NCI-H510A treated with DMSO at 0.1 percent for 48 hours (cell line): ENCODE data around the gene YTHDF2.
"Not testable (repeated sequence)": the region's sequence is repeated elsewhere in the genome, so short reads cannot be mapped to it uniquely, and the experiment has no call there.

ENCODE experiments used
- DNase-seq: peaks from one replicate; lab custom pipeline; 2025; lab: John Stamatoyannopoulos, UW

Gene YTHDF2

DNA sequence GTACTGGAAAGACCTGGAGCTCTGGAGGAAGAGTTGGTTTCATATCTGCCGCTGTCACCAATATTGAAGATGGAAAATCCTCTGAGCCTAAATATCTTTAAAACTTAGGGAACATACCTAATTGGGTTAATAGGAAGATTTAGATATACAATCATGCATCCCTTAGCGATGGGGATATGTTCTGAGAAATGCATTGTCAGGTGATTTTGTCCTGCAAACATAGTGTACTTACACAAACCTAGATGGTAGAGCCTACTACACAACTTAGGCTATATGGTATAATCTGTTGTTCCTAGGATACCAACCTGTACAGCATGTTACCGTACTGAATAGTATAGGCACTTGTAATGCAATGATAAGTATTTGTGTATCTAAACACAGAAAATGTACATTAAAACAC lies 22.5 kb downstream of the YTHDF2 start:
- DNase-seq: no peak

DNA sequence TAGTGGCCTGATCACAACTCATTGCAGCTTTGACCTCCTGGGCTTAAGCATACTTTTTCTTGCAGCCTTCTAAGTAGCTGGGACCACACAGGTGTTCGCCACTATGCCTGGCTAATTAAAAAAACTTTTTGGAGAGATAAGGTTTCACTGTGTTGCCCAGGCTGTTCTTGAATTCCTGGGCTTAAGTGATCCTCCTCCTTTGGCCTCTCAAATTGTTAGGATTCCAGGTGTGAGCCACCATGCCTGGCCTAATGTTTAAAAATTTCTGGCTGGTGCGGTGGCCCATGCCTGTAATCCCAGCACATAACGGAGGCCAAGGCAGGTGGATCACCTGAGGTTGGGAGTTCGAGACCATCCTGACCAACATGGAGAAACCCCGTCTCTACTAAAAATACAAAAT lies 24.4 kb downstream of the YTHDF2 start:
- no peak for DNase-seq

GRCh38 chr1:28766532-28767183 lies 29.9 kb downstream of the YTHDF2 start:
- DNase-seq: no peak

- no peak for DNase-seq
Observed at GRCh38 chr1:28770601-28771165, 33.9 kb downstream of the YTHDF2 start.

DNA sequence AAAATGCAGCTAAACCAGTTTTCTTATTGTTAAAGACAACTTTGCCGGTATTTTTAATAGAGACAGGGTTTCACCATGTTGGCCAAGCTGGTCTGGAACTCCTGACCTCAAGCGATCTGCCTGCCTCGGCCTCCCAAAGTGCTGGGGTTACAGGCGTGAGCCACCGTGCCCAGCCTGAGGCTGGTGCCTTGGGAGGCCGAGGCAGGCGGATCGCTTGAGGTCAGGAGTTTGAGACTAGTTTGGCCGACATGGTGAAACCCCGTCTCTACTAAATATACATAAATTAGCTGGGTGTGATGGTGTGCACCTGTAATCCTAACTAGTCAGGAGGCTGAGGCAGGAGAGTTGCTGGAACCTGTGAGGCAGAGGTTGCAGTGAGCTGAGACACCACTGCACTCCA lies 35.2 kb downstream of the YTHDF2 start:
- not testable (repeated sequence) for DNase-seq

GRCh38 chr1:28773105-28773504 lies 36.4 kb downstream of the YTHDF2 start:
- DNase-seq: no peak

DNA sequence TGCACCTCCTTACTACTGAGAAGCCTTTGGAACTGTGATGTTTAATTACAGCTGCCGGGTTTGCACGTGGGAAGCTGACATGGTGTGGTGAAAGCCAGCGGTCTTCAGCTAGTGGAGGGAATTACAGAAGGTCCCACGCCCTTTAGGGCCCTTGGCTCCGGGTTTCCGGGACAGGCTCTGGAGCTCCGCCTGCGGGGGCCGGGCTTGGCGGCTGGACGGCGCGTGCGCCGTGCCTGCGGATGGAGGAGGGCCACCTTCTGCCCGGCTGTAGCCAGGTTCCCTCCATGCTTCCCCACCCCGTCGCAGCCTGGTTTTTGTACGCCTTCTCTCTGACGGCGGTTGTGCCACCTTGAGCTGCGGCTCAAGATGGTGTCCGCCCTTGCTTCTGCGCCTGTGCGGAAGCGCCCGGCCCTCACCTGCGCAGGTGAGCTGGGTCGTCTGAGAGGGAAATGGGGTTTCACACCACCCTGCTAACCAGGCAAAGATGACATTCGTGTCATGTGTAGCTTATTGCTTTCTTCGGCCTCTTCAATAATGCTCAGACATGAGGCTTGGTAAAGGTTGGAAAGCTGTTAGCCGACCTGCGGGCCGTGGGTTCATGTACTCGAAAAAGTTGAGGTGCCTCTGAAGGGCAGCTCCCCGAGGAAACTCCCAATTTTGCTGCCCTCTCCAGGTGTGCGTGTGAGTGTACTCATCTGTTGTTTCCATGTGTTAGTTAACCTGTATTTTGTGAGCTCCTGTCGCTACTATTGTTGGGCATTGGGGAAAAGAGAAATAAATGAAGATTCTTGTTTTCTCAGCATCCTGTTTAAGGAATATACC lies 38.6 kb downstream of the YTHDF2 start:
- DNase-seq: peak; percentile 45

GRCh38 chr1:28776341-28776740 lies 39.6 kb downstream of the YTHDF2 start:
- no peak for DNase-seq

DNA sequence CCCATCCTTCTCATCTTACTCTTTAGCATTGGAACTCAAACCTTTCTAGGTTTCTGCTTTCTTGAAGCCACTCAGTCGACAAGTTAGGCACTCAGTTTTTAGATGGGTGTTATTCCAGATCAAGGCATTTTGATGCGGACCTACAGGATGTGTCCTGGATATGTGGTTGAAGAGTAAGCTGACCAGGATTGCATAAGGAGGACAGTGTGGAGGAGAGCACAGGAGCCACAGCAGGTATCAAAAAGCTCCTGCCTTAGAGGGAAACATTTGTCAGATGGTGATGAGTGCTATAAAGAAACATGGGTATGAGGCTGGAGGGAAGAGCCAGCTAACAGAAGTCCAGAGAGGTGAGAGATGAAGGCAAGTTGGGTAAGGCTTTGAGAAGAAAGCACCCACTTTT lies 41.3 kb downstream of the YTHDF2 start:
- no peak for DNase-seq

DNA sequence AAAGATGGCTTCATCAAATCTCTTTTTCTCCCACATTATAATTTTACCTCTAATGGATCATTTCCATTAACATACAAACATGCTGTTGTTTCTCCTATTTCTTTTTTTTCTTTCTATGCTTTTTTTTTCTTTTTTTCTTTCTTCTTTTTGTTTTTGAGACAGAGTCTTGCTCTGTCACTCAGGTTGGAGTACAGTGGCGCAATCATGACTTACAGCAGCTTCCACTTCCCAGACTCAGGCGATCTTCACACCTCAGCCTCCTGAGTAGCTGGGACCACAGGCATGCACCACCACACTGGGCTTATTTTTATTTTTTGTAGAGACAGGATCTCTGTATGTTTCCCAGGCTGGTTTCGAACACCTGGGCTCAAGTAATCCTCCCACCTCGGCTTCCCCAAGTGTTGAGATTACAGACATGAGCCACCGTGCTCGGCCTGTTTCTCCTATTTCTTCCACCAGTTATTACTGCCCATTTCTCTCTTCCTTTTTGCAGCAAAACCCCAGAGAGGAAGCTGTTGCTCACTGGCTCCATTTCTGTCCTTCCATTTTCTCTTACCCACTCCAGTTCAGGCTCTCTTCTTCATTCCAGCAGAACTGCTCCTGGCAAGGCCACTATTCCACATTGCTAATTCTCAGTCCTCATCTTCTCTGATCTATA lies 43.1 kb downstream of the YTHDF2 start:
- no peak for DNase-seq

GRCh38 chr1:28781305-28781704 lies 44.6 kb downstream of the YTHDF2 start:
- no peak for DNase-seq

GRCh38 chr1:28782011-28782410 lies 45.3 kb downstream of the YTHDF2 start:
- DNase-seq: no peak

- no peak for DNase-seq
Observed at GRCh38 chr1:28783363-28783762, 46.6 kb downstream of the YTHDF2 start.

- DNase-seq: no peak
Observed at GRCh38 chr1:28789412-28789811, 52.7 kb downstream of the YTHDF2 start.

DNA sequence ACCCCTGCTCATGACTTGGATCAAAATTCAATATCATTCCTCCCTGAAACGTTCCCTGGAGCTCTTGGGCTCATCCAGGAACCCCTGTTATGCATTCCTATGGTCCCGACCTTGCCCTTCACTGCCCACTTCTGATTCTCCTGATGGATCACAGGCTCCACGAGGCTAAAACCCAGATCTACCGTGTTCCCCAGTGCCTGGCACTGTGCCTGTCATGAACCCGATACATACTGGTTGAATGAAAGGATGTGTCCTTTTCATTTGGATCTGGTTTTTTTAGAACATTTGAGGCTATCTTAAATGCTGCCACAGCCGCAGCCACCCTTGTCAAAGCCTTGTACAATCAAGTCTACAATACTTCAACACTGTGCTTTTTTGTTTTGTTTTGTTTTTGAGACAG lies 53.1 kb downstream of the YTHDF2 start:
- no peak for DNase-seq

GRCh38 chr1:28790377-28791035 lies 53.8 kb downstream of the YTHDF2 start:
- DNase-seq: no peak

GRCh38 chr1:28791929-28792328 lies 55.2 kb downstream of the YTHDF2 start:
- not testable (repeated sequence) for DNase-seq

- DNase-seq: no peak
Observed at GRCh38 chr1:28792644-28793121, 55.9 kb downstream of the YTHDF2 start.

GRCh38 chr1:28794582-28794981 lies 57.8 kb downstream of the YTHDF2 start:
- DNase-seq: not testable (repeated sequence)

- DNase-seq: no peak
Observed at GRCh38 chr1:28796352-28797211, 59.8 kb downstream of the YTHDF2 start.

GRCh38 chr1:28800324-28800723 lies 63.6 kb downstream of the YTHDF2 start:
- no peak for DNase-seq
